H1 (cell line): Measurements from ENCODE around the gene MS4A18. TPM values are rescaled to one million over a fixed set of nuclear protein-coding genes. Genes with fewer than 3 reads are reported as not detected.

ENCODE experiments used
- CTCF ChIA-PET: fragments of 300-600 bp; sonication (Branson Sonifier 250); formaldehyde crosslinking; loops from one replicate; lab custom pipeline; 2021; ENCODE audit not compliant: partially characterized antibody; lab: Charles Lee
- POLR2A ChIA-PET: fragments of 300-600 bp; sonication (Branson Sonifier 250); formaldehyde crosslinking; loops from one replicate; lab custom pipeline; 2021; ENCODE audit warnings: inconsistent platforms; ENCODE audit not compliant: partially characterized antibody; lab: Charles Lee
- DNase-seq, 2 experiments: peaks; one replicate each; pipeline versions ENCODE4 v3.0.0 to v3.0.0-alpha.2; 2010 to 2022; ENCODE audit warnings: low spot score in 2 of 2, low read depth in 1 of 2, mixed read lengths in 1 of 2
- FAIRE-seq: peaks from 2 replicates; lab custom pipeline; 2011; peaks lifted over from hg19 to GRCh38; lab: Jason Lieb, UNC
- H2AFZ ChIP-seq: 2 replicates; pipeline ENCODE4 v1.8.1; 2012; ENCODE audit warnings: low read length, inconsistent platforms
- H2AK5ac ChIP-seq: 2 replicates; pipeline ENCODE4 v1.6.1; 2013; ENCODE audit warnings: low read depth, low read length
- H2BK120ac ChIP-seq: replicated peaks from 2 replicates; pipeline ENCODE3; 2013; ENCODE audit warnings: low read depth, low read length, inconsistent platforms
- H2BK12ac ChIP-seq: 2 replicates; pipeline ENCODE4 v1.6.1; 2013; ENCODE audit warnings: low read depth, low read length
- H2BK15ac ChIP-seq: 2 replicates; pipeline ENCODE4 v1.6.1; 2013; ENCODE audit warnings: low read length
- H2BK20ac ChIP-seq: 2 replicates; pipeline ENCODE4 v1.6.1; 2013; ENCODE audit warnings: low read length
- H2BK5ac ChIP-seq: 2 replicates; pipeline ENCODE4 v1.6.1; 2013; ENCODE audit warnings: low read depth, low read length
- H3K14ac ChIP-seq: 2 replicates; pipeline ENCODE4 v1.6.1; 2013; ENCODE audit warnings: inconsistent platforms; ENCODE audit not compliant: insufficient read length
- H3K18ac ChIP-seq: 2 replicates; pipeline ENCODE4 v1.6.1; 2013; ENCODE audit warnings: low read length; ENCODE audit errors: extremely low read depth
- H3K23ac ChIP-seq: 2 replicates; pipeline ENCODE4 v1.6.1; 2013; ENCODE audit warnings: inconsistent platforms; ENCODE audit not compliant: insufficient read length
- H3K23me2 ChIP-seq: 2 replicates; pipeline ENCODE4 v1.6.1; 2013; ENCODE audit warnings: low read depth, low read length
- H3K27ac ChIP-seq: 2 replicates; pipeline ENCODE4 v1.6.1; 2011; ENCODE audit warnings: low read depth, low read length, inconsistent platforms
- H3K27me3 ChIP-seq, 4 experiments: replicated peaks in 1 of 4; 1 replicate in 1 of 4; 2 replicates in 3 of 4; pipeline versions ENCODE4 v1.6.1 to v1.8.1; 2011 to 2013; ENCODE audit warnings: low read length in 3 of 4, mild to moderate bottlenecking in 3 of 4, inconsistent platforms in 2 of 4, mixed read lengths in 2 of 4, moderate library complexity in 1 of 4; ENCODE audit not compliant: control insufficient read depth in 3 of 4, insufficient read depth in 3 of 4; ENCODE audit errors: extremely low read depth in 1 of 4
- H3K36me3 ChIP-seq, 4 experiments: 2 replicates each; pipeline versions ENCODE4 v1.6.1 to v1.8.1; 2011 to 2013; ENCODE audit warnings: mild to moderate bottlenecking in 4 of 4, low read length in 3 of 4, moderate library complexity in 2 of 4, control low read depth in 1 of 4, inconsistent platforms in 1 of 4; ENCODE audit not compliant: insufficient read depth in 4 of 4, control insufficient read depth in 2 of 4
- H3K4ac ChIP-seq: replicated peaks from 2 replicates; pipeline ENCODE3; 2013; ENCODE audit warnings: low read length, low read depth, mixed read lengths, inconsistent platforms; ENCODE audit not compliant: insufficient read length
- H3K4me1 ChIP-seq, 4 experiments: replicated peaks in 1 of 4; 1 replicate in 1 of 4; 2 replicates in 3 of 4; pipeline versions ENCODE4 v1.6.1 to v1.8.1; 2011 to 2013; ENCODE audit warnings: low read length in 3 of 4, inconsistent platforms in 2 of 4, mixed read lengths in 1 of 4; ENCODE audit not compliant: insufficient read depth in 4 of 4, control insufficient read depth in 3 of 4
- H3K4me2 ChIP-seq, 2 experiments: 2 replicates each; pipeline versions ENCODE4 v1.6.1 to v1.8.1; 2011 to 2013; ENCODE audit warnings: low read depth in 2 of 2, low read length in 2 of 2, control low read depth in 1 of 2, inconsistent platforms in 1 of 2, mild to moderate bottlenecking in 1 of 2; ENCODE audit not compliant: insufficient read depth in 1 of 2
- H3K4me3 ChIP-seq, 4 experiments: fragments of 200-600, 300-600 bp in 1 of 4; sonication (generic), shearing (Covaris generic), sonication (Bioruptor Twin) in 1 of 4; 2 replicates each; pipeline versions ENCODE4 v1.5.1 to v1.8.1; 2011 to 2016; ENCODE audit warnings: low read length in 4 of 4, low read depth in 3 of 4, control low read depth in 2 of 4, inconsistent platforms in 2 of 4, mild to moderate bottlenecking in 2 of 4, mixed read lengths in 1 of 4, moderate library complexity in 1 of 4; ENCODE audit not compliant: insufficient read depth in 2 of 4; ENCODE audit errors: extremely low read depth in 1 of 4
- H3K56ac ChIP-seq: replicated peaks from 2 replicates; pipeline ENCODE3; 2013; ENCODE audit warnings: low read depth, mild to moderate bottlenecking, mixed read lengths, low read length, inconsistent platforms; ENCODE audit not compliant: insufficient read length
- H3K79me1 ChIP-seq: 2 replicates; pipeline ENCODE4 v1.6.1; 2013; ENCODE audit warnings: low read depth, low read length, control low read depth
- H3K79me2 ChIP-seq, 2 experiments: 2 replicates each; pipeline versions ENCODE4 v1.6.1 to v1.8.1; 2012 to 2013; ENCODE audit warnings: low read length in 2 of 2, mild to moderate bottlenecking in 2 of 2, inconsistent platforms in 1 of 2; ENCODE audit not compliant: insufficient read depth in 2 of 2, control insufficient read depth in 1 of 2
- H3K9ac ChIP-seq, 4 experiments: replicated peaks in 1 of 4; 1 replicate in 1 of 4; 2 replicates in 3 of 4; pipeline versions ENCODE4 v1.6.1 to v1.8.1; 2011 to 2013; ENCODE audit warnings: low read depth in 3 of 4, low read length in 3 of 4, control low read depth in 2 of 4, mild to moderate bottlenecking in 2 of 4, moderate library complexity in 2 of 4, inconsistent platforms in 1 of 4; ENCODE audit errors: extremely low read depth in 1 of 4
- H3K9me3 ChIP-seq, 2 experiments: 2 replicates each; pipeline versions ENCODE4 v1.6.1 to v1.8.1; 2012 to 2013; ENCODE audit warnings: mild to moderate bottlenecking in 2 of 2, moderate library complexity in 2 of 2, control low read depth in 1 of 2, inconsistent platforms in 1 of 2, low read depth in 1 of 2, low read length in 1 of 2, mixed read lengths in 1 of 2; ENCODE audit not compliant: insufficient read depth in 2 of 2
- H4K20me1 ChIP-seq, 2 experiments: replicated peaks in 1 of 2; 2 replicates each; pipeline versions ENCODE3 to v1.8.1; 2011 to 2013; ENCODE audit warnings: inconsistent platforms in 2 of 2, low read length in 2 of 2, mild to moderate bottlenecking in 1 of 2; ENCODE audit not compliant: insufficient read depth in 2 of 2, control insufficient read depth in 1 of 2
- H4K5ac ChIP-seq: 2 replicates; pipeline ENCODE4 v1.6.1; 2013; ENCODE audit warnings: low read length, low read depth, mixed read lengths, inconsistent platforms; ENCODE audit not compliant: insufficient read length
- H4K8ac ChIP-seq: 2 replicates; pipeline ENCODE4 v1.8.0; 2013; ENCODE audit warnings: mild to moderate bottlenecking, moderate library complexity, low read length, inconsistent platforms; ENCODE audit not compliant: insufficient read depth; ENCODE audit errors: extremely low read depth
- H4K91ac ChIP-seq: replicated peaks from 2 replicates; pipeline ENCODE3; 2013; ENCODE audit warnings: low read length, mixed read lengths, inconsistent platforms; ENCODE audit not compliant: insufficient read length
- BCL11A ChIP-seq, 2 experiments: IDR thresholded peaks; one replicate each; pipeline ENCODE4 v1.6.1; 2011; ENCODE audit warnings: low read depth in 2 of 2, low read length in 2 of 2, mild to moderate bottlenecking in 2 of 2
- FOSL1 ChIP-seq: IDR thresholded peaks from 2 replicates; pipeline ENCODE4 v1.6.1; 2011; ENCODE audit warnings: mild to moderate bottlenecking, low read depth, low read length, moderate library complexity; ENCODE audit not compliant: insufficient read depth
- GABPA ChIP-seq: IDR thresholded peaks from 2 replicates; pipeline ENCODE4 v1.6.1; 2011; ENCODE audit warnings: mild to moderate bottlenecking, low read length, moderate library complexity, borderline replicate concordance; ENCODE audit not compliant: insufficient read depth
- HDAC6 ChIP-seq: IDR thresholded peaks from one replicate; pipeline ENCODE4 v1.7.1; 2012; ENCODE audit warnings: low read depth, mild to moderate bottlenecking, inconsistent platforms, low read length, moderate library complexity
- JUN ChIP-seq: IDR thresholded peaks from 2 replicates; pipeline ENCODE4 v1.6.1; 2011; ENCODE audit warnings: low read depth, mild to moderate bottlenecking, improper control_type of control experiment, low read length
- POLR2AphosphoS5 ChIP-seq: IDR thresholded peaks from 2 replicates; pipeline ENCODE4 v1.6.1; 2011; ENCODE audit warnings: low read depth, low read length
- SIX5 ChIP-seq: IDR thresholded peaks from 2 replicates; pipeline ENCODE4 v1.6.1; 2011; ENCODE audit warnings: mild to moderate bottlenecking, low read depth, low read length
- SP1 ChIP-seq: IDR thresholded peaks from 2 replicates; pipeline ENCODE4 v1.6.1; 2011; ENCODE audit warnings: low read depth, low read length
- WGBS, 2 experiments: shearing (Covaris generic) in 1 of 2; methylation state at CpG; one replicate each; pipeline versions ENCODE4 v1.1.6 to v1.1.7; 2013 to 2015; ENCODE audit warnings: low lambda C conversion rate in 2 of 2, mixed read lengths in 2 of 2, inconsistent platforms in 1 of 2, low coverage in 1 of 2, missing lambda C conversion rate in 1 of 2; ENCODE audit not compliant: insufficient replicate concordance in 2 of 2, insufficient coverage in 1 of 2, insufficient read length in 1 of 2; ENCODE audit errors: extremely low coverage in 1 of 2, missing lambda C conversion rate in 1 of 2; 5-methylcytosine and 5-hydroxymethylcytosine counted together
- polyA plus RNA-seq, 7 experiments: library from polyadenylated mRNA; depleted of rRNA in 3 of 7; stranded (reverse) in 5 of 7; unstranded in 2 of 7; fragments of >200 nt in 5 of 7; fragments of 200-250 nt in 2 of 7; gene quantifications; 1 replicate in 5 of 7; 2 replicates in 1 of 7; 4 replicates in 1 of 7; pipeline versions ENCODE4 v1.2.1 to v1.2.3, GENCODE V29; 2011 to 2013; ENCODE audit warnings: missing spikeins in 2 of 7, mixed read lengths in 2 of 7
- total RNA-seq: library from RNA; stranded (reverse); fragmentation: NEBNext Ultra II Directional; extraction: Animal tissue kit (Norgen Biotek cat#: 25700); gene quantifications from 2 replicates; pipeline ENCODE4 v1.2.1, GENCODE V29; 2021

The MS4A18 gene
- total and polyA plus RNA-seq, 2 of the 8 experiments (the other 6 are each of a cell fraction or from before 2014, with no cell fraction given): not detected

GRCh38 chr11:60769811-60770210 is 45.3 kb downstream of the MS4A18 start:
- no peak for TF ChIP-seq SIX5
- no peak for TF ChIP-seq POLR2AphosphoS5
- TF ChIP-seq JUN: no peak
- no peak for TF ChIP-seq BCL11A (IDR thresholded peaks at IDR 0.05; ENCODE audit: low read depth in 2 of 2, low read length in 2 of 2)
- TF ChIP-seq FOSL1: no peak
- no peak for TF ChIP-seq GABPA
- no peak for TF ChIP-seq HDAC6
- TF ChIP-seq SP1: no peak
- H3K4me2 ChIP-seq: no peak overlapping the region
- H2AFZ ChIP-seq: no peak overlapping the region
- WGBS, 2 experiments: 92% methylated on average over 11 of the region's 11 CpGs; no CpG with 5 or more reads in 1 of the 2 experiments
- no peak overlapping the region for H4K5ac ChIP-seq
- no peaks in the 10 kb centered on the region for H4K20me1 ChIP-seq
- FAIRE-seq: no peak
- no peak overlapping the region for H3K27ac ChIP-seq
- no peak overlapping the region; the same call in 1 of the 2 replicates for H4K8ac ChIP-seq
- POLR2A ChIA-PET: interaction anchor here (1.0 kb wide), 1 partner anchor 103 kb away, joined by 3 read pairs; no protein-coding TSS in a partner anchor
- DNase-seq: no peak
- no peaks in the 10 kb centered on the region; a peak in 1 of 7 replicates for H3K4me1 ChIP-seq
- H3K4me3 ChIP-seq: no peak overlapping the region
- peaks cover 0 to 11% (median 6%) of the 10 kb centered on the region in 4 experiments; a peak in 3 of 7 replicates for H3K27me3 ChIP-seq
- H2AK5ac ChIP-seq: no peak overlapping the region
- H2BK120ac ChIP-seq: no peak overlapping the region
- no peak overlapping the region for H4K91ac ChIP-seq
- H3K14ac ChIP-seq: no peak overlapping the region
- H3K23me2 ChIP-seq: no peaks in the 10 kb centered on the region
- no peaks in the 10 kb centered on the region for H3K79me1 ChIP-seq
- no peaks in the 10 kb centered on the region for H3K79me2 ChIP-seq
- CTCF ChIA-PET: interaction anchor here (0.6 to 8.3 kb wide), 10 partner anchors 10 to 614 kb away, joined by 3 to 90 read pairs (median 6); partner anchors contain the start of genes MS4A15 and MS4A8
- no peak overlapping the region for H2BK5ac ChIP-seq
- H3K4ac ChIP-seq: no peak overlapping the region
- no peak overlapping the region for H3K56ac ChIP-seq
- no peak overlapping the region for H3K23ac ChIP-seq
- no peaks in the 10 kb centered on the region for H3K36me3 ChIP-seq
- H2BK20ac ChIP-seq: no peak overlapping the region
- H3K9ac ChIP-seq: no peak overlapping the region; a peak in 1 of 7 replicates
- no peaks in the 10 kb centered on the region; a peak in 1 of 4 replicates for H3K9me3 ChIP-seq
- H2BK15ac ChIP-seq: no peak overlapping the region
- no peak overlapping the region for H3K18ac ChIP-seq
- no peak overlapping the region for H2BK12ac ChIP-seq
